ENCODE data around the gene SRF.

Gene SRF

DNA sequence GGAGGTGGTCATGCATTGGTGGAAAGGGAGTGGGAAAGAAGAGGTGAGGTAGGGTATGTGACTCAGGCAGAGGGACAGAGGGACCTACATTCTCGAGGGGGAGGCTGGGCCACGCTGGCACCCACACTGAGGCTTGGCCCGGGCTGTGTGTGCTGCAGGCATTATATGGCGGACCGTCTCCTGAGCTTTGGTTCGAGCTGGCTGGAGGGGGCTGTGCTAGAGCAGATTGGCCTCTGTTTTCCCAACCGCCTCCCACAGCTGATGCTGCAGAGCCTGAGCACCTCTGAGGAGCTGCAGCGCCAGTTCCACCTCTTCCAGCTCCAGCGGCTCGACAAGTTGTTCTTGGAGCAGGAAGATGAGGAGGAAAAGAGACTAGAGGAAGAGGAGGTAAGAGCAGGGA is 34.8 kb downstream of the SRF start:
- H2AFZ ChIP-seq (ENCODE audit: low read depth), result no peak overlapping the region
- no peaks in the 10 kb centered on the region for H3K4me1 ChIP-seq (ENCODE audit: low read depth, poor library complexity, severe bottlenecking)
- no peak overlapping the region for H3K9ac ChIP-seq
- H3K36me3 ChIP-seq (ENCODE audit: insufficient read depth), result no peaks in the 10 kb centered on the region
- no peaks in the 10 kb centered on the region for H3K79me2 ChIP-seq (ENCODE audit: insufficient read depth, low read depth)
- no peak overlapping the region for H3K4me2 ChIP-seq
- no peak overlapping the region for H3K27ac ChIP-seq
- H3K27me3 ChIP-seq (ENCODE audit: insufficient read depth, low read depth), result no peaks in the 10 kb centered on the region
- H3K4me3 ChIP-seq (IDR thresholded peaks at IDR 0.05; ENCODE audit: insufficient read depth, low read depth, low read length), result no peak overlapping the region
- no peaks in the 10 kb centered on the region for H4K20me1 ChIP-seq (ENCODE audit: insufficient read depth)
- TF ChIP-seq, protein P1, sequence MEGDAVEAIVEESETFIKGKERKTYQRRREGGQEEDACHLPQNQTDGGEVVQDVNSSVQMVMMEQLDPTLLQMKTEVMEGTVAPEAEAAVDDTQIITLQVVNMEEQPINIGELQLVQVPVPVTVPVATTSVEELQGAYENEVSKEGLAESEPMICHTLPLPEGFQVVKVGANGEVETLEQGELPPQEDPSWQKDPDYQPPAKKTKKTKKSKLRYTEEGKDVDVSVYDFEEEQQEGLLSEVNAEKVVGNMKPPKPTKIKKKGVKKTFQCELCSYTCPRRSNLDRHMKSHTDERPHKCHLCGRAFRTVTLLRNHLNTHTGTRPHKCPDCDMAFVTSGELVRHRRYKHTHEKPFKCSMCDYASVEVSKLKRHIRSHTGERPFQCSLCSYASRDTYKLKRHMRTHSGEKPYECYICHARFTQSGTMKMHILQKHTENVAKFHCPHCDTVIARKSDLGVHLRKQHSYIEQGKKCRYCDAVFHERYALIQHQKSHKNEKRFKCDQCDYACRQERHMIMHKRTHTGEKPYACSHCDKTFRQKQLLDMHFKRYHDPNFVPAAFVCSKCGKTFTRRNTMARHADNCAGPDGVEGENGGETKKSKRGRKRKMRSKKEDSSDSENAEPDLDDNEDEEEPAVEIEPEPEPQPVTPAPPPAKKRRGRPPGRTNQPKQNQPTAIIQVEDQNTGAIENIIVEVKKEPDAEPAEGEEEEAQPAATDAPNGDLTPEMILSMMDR (conservative IDR thresholded peaks at IDR 0.05; ENCODE audit: low read depth, low read length), result no peak

DNA sequence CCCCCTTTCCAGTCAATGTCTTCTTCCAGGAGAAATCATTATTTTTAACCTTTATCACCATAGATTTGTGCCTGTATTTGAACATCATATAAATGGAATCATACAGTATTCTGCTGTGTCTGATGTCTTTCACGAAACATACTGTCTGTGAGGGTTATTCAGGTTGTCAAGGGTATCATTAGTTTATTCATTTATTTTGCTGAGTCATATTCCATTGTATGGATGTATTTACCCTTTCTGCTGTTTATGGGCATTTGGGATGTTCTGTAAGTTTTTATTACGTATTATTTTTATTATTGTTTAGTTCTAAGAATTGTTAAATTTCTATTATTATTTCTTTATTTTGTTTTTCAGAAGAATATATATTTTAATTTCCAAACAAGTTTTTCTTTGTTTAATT is 36.2 kb downstream of the SRF start:
- Histone ChIP-seq H3K27ac (no peak overlapping the region), H2AFZ (ENCODE audit: low read depth) (no peak overlapping the region), H3K4me2 (no peak overlapping the region), H3K27me3 (ENCODE audit: insufficient read depth, low read depth) (no peaks in the 10 kb centered on the region), H3K36me3 (ENCODE audit: insufficient read depth) (no peaks in the 10 kb centered on the region), H3K4me1 (ENCODE audit: low read depth, poor library complexity, severe bottlenecking) (no peaks in the 10 kb centered on the region), H3K4me3 (IDR thresholded peaks at IDR 0.05; ENCODE audit: insufficient read depth, low read depth, low read length) (no peak overlapping the region), H3K79me2 (ENCODE audit: insufficient read depth, low read depth) (no peaks in the 10 kb centered on the region), H4K20me1 (ENCODE audit: insufficient read depth) (no peaks in the 10 kb centered on the region), H3K9ac (no peak overlapping the region)
- TF ChIP-seq, protein P1 (conservative IDR thresholded peaks at IDR 0.05; ENCODE audit: low read depth, low read length), result no peak

DNA sequence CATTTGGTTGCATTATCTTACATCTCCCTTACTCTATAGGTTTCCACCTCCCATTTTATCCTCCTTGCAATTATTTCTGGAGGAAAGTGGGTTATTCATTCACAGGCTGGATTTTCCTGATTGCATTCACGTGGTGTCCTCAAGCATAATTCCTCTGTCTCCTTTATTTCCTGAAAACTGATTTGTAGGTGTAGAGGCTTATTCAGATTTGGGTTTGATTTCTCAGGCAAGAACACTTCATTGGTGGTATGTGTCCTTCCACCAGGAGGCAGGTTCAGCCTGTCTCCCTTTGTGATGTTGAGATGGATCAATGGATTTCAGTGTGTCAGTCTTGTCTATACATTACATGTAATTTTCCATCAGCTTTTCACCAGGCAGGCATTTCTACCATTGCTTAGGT is 40.9 kb downstream of the SRF start:
- no peak overlapping the region for H3K4me2 ChIP-seq
- H2AFZ ChIP-seq (ENCODE audit: low read depth), result no peak overlapping the region
- no peaks in the 10 kb centered on the region for H3K36me3 ChIP-seq (ENCODE audit: insufficient read depth)
- no peaks in the 10 kb centered on the region for H4K20me1 ChIP-seq (ENCODE audit: insufficient read depth)
- H3K9ac ChIP-seq, result no peak overlapping the region
- H3K27ac ChIP-seq, result no peak overlapping the region
- H3K4me3 ChIP-seq (IDR thresholded peaks at IDR 0.05; ENCODE audit: insufficient read depth, low read depth, low read length), result no peak overlapping the region
- H3K27me3 ChIP-seq (ENCODE audit: insufficient read depth, low read depth), result no peaks in the 10 kb centered on the region
- no peaks in the 10 kb centered on the region for H3K79me2 ChIP-seq (ENCODE audit: insufficient read depth, low read depth)
- no peaks in the 10 kb centered on the region for H3K4me1 ChIP-seq (ENCODE audit: low read depth, poor library complexity, severe bottlenecking)
- TF ChIP-seq, protein P1 (conservative IDR thresholded peaks at IDR 0.05; ENCODE audit: low read depth, low read length), result no peak

DNA sequence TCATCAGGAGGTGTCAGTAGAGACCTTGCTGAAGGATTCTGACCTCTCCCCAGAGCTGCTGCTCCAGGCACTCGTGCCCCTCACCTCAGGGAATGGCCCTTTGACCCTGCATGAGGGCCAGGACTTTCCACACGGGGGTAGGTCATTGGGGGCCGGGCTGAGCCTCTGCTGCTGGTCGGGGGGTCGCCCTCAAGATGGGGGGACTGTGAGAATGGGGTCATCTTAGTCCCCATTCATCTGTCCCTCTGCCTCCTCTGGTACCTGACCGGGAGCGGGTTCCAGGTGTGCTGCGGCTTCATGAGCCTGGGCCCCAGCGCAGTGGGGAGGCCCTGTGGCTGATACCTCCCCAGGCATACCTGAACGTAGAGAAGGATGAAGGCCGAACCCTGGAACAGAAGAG is 42.4 kb downstream of the SRF start:
- no peaks in the 10 kb centered on the region for H3K27me3 ChIP-seq (ENCODE audit: insufficient read depth, low read depth)
- H3K9ac ChIP-seq, result no peak overlapping the region
- H3K79me2 ChIP-seq (ENCODE audit: insufficient read depth, low read depth), result no peaks in the 10 kb centered on the region
- no peak overlapping the region for H3K4me2 ChIP-seq
- no peaks in the 10 kb centered on the region for H3K4me1 ChIP-seq (ENCODE audit: low read depth, poor library complexity, severe bottlenecking)
- H3K36me3 ChIP-seq (ENCODE audit: insufficient read depth), result no peaks in the 10 kb centered on the region
- H3K27ac ChIP-seq, result no peak overlapping the region
- TF ChIP-seq, protein P1 (conservative IDR thresholded peaks at IDR 0.05; ENCODE audit: low read depth, low read length), result no peak
- H2AFZ ChIP-seq (ENCODE audit: low read depth), result no peak overlapping the region
- no peak overlapping the region for H3K4me3 ChIP-seq (IDR thresholded peaks at IDR 0.05; ENCODE audit: insufficient read depth, low read depth, low read length)
- no peaks in the 10 kb centered on the region for H4K20me1 ChIP-seq (ENCODE audit: insufficient read depth)

DNA sequence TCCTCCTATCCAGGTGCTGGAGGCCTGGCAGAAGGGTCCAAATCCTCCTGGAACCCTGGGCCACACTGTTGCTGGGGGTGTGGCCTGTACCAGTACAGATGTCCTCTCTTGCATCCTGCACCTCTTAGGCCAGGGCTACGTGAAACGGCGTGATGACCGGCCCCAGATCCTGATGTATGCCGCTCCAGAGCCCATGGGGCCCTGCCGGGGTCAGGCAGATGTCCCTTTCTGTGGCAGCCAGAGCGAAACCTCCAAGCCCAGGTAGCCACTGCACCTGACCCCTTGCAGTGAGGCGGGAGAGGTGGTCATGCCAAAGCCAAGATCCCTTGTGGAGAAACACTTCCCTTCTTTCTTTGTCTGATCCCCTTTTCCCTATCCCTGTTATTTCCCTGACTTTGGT is 44.0 kb downstream of the SRF start:
- H3K79me2 ChIP-seq (ENCODE audit: insufficient read depth, low read depth), result no peaks in the 10 kb centered on the region

More for the DNA sequence above, 44.0 kb downstream of the SRF start:
- no peak overlapping the region for H3K4me3 ChIP-seq (IDR thresholded peaks at IDR 0.05; ENCODE audit: insufficient read depth, low read depth, low read length)
- H3K36me3 ChIP-seq (ENCODE audit: insufficient read depth), result no peaks in the 10 kb centered on the region
- TF ChIP-seq, protein P1 (conservative IDR thresholded peaks at IDR 0.05; ENCODE audit: low read depth, low read length), result no peak
- H3K27ac ChIP-seq, result no peak overlapping the region
- no peaks in the 10 kb centered on the region for H3K4me1 ChIP-seq (ENCODE audit: low read depth, poor library complexity, severe bottlenecking)
- H3K4me2 ChIP-seq, result no peak overlapping the region
- H2AFZ ChIP-seq (ENCODE audit: low read depth), result no peak overlapping the region
- no peak overlapping the region for H3K9ac ChIP-seq
- H3K27me3 ChIP-seq (ENCODE audit: insufficient read depth, low read depth), result no peaks in the 10 kb centered on the region
- H4K20me1 ChIP-seq (ENCODE audit: insufficient read depth), result no peaks in the 10 kb centered on the region
